Skeletal muscle tissue (tissue), 4 donors: Measurements from ENCODE around the gene COL15A1. TPM values are rescaled to one million over a fixed set of nuclear protein-coding genes. Genes with fewer than 3 reads are reported as not detected.
"Not testable (repeated sequence)": the region's sequence is repeated elsewhere in the genome, so short reads cannot be mapped to it uniquely, and the experiment has no call there.

Experiments
- H3K27ac ChIP-seq: one replicate; pipeline ENCODE4 v1.7.0; 2013; ENCODE audit warnings: mild to moderate bottlenecking, low read depth, low read length, inconsistent platforms
- H3K27me3 ChIP-seq, 3 donors: one replicate each; pipeline ENCODE4 v1.7.0; 2013; ENCODE audit warnings: low read length in 3 of 3; ENCODE audit not compliant: control insufficient read depth in 3 of 3, insufficient read depth in 3 of 3
- H3K36me3 ChIP-seq, 3 donors: one replicate each; pipeline ENCODE4 v1.7.0; 2013; ENCODE audit warnings: low read length in 3 of 3; ENCODE audit not compliant: control insufficient read depth in 3 of 3, insufficient read depth in 3 of 3
- H3K4me1 ChIP-seq, 3 donors: one replicate each; pipeline ENCODE4 v1.7.0; 2013; ENCODE audit warnings: low read length in 3 of 3, mild to moderate bottlenecking in 3 of 3; ENCODE audit not compliant: control insufficient read depth in 3 of 3, insufficient read depth in 3 of 3
- H3K4me3 ChIP-seq, 3 donors: one replicate each; pipeline ENCODE4 v1.7.0; 2013; ENCODE audit warnings: low read length in 3 of 3
- H3K9ac ChIP-seq, 3 donors: one replicate each; pipeline ENCODE4 v1.7.0; 2013; ENCODE audit warnings: low read length in 3 of 3, mild to moderate bottlenecking in 3 of 3, moderate library complexity in 2 of 3, low read depth in 1 of 3
- H3K9me3 ChIP-seq, 3 donors: one replicate each; pipeline ENCODE4 v1.7.0; 2013; ENCODE audit warnings: low read length in 3 of 3; ENCODE audit not compliant: control insufficient read depth in 3 of 3
- total RNA-seq: library from RNA; depleted of rRNA; stranded (reverse); fragments of >200 nt; gene quantifications from one replicate; pipeline ENCODE4 v1.2.3, GENCODE V29; 2014
- donor health status: Osteomylitis.

The COL15A1 gene
- total RNA-seq, 1 donor from 2014 or later: 178 TPM

DNA sequence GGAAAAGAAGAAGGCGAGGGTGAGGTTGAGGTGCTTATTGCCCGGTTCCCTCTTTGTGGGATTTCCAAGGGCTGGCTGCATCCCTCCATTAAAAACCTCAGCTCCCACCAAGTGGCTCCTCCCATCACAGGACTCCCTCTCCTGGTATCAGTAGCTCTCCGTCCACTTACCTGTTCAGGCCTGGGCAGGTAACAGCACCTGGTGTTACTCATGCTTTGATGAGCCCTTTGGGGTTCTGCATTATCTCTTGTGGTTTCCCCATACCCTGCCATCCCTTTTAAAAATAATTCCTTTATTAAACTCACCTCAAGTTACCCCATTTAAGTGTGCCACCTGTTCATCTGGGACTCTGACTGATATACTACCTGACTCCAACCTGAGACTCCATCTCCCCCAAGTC lies 143.8 kb downstream of the COL15A1 start:
- Histone ChIP-seq H3K27me3 (no peaks in the 10 kb centered on the region), H3K4me3 (no peak overlapping the region), H3K4me1 (peaks cover 3 to 5% (median 4%) of the 10 kb centered on the region in 3 donors), H3K27ac (no peak overlapping the region), H3K9me3 (no peaks in the 10 kb centered on the region), H3K36me3 (no peaks in the 10 kb centered on the region), H3K9ac (no peak overlapping the region)

DNA sequence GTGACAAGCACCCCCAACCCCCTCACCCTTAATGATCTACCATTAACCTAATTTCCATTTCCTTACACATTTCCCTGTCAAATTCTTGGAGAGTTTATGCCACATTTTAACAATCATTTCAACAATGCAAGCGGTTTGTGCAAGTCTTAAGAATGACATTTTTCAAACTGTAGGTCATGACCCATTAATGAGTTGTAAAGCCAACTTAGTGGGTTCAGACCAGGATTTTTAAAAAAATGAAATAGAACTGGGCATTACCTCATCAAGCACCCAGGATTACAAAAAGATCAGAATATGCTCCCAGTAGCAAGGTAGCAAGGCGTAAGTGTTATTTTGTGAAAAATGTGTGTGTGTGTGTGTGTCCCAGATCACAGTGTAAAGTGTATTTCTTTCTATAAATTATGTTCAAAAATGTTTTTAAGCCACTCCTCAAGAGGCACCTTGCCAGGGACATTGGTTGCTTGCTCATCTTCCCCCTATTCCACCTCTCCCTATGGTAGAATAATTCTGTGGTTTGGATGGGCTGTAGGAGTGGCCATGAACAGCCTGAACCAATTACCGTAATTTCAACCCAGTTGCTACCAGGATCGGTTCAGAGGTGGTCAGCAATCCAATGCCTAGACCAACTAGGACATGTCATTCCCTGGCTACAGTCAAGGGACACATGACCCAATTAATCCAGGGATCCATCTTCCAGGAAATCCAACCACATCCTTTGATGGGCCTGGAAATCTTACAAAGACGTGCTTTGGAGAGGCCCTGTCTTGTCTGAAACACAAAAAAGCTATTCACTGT lies 146.8 kb downstream of the COL15A1 start:
- Histone ChIP-seq H3K27me3 (no peaks in the 10 kb centered on the region), H3K4me1 (peaks cover 2 to 5% (median 3%) of the 10 kb centered on the region in 3 donors), H3K9ac (no peak overlapping the region), H3K4me3 (no peak overlapping the region), H3K9me3 (no peaks in the 10 kb centered on the region), H3K36me3 (no peaks in the 10 kb centered on the region), H3K27ac (no peak overlapping the region)

GRCh38 chr9:99092643-99093491 lies 149.2 kb downstream of the COL15A1 start:
- no peaks in the 10 kb centered on the region for H3K27me3 ChIP-seq
- no peak overlapping the region for H3K27ac ChIP-seq
- no peaks in the 10 kb centered on the region for H3K36me3 ChIP-seq
- no peak overlapping the region for H3K4me3 ChIP-seq
- no peak overlapping the region for H3K9ac ChIP-seq
- H3K9me3 ChIP-seq: no peaks in the 10 kb centered on the region
- no peaks in the 10 kb centered on the region for H3K4me1 ChIP-seq

GRCh38 chr9:99093492-99093791 lies 149.7 kb downstream of the COL15A1 start:
- H3K9ac ChIP-seq: no peak overlapping the region
- H3K4me3 ChIP-seq: no peak overlapping the region
- H3K4me1 ChIP-seq: no peaks in the 10 kb centered on the region
- no peaks in the 10 kb centered on the region for H3K36me3 ChIP-seq
- no peak overlapping the region for H3K27ac ChIP-seq
- no peaks in the 10 kb centered on the region for H3K9me3 ChIP-seq
- H3K27me3 ChIP-seq: no peaks in the 10 kb centered on the region

GRCh38 chr9:99095565-99095964 lies 151.9 kb downstream of the COL15A1 start:
- Histone ChIP-seq H3K27me3 (no peaks in the 10 kb centered on the region), H3K4me3 (no peak overlapping the region)

GRCh38 chr9:99096409-99096808 lies 152.7 kb downstream of the COL15A1 start:
- Histone ChIP-seq H3K9ac (no peak overlapping the region), H3K4me1 (no peaks in the 10 kb centered on the region), H3K9me3 (peaks cover 0 to 3% (median 0%) of the 10 kb centered on the region in 3 donors), H3K36me3 (no peaks in the 10 kb centered on the region), H3K4me3 (no peak overlapping the region), H3K27ac (no peak overlapping the region), H3K27me3 (no peaks in the 10 kb centered on the region)

More at GRCh38 chr9:99095565-99095964, 151.9 kb downstream of the COL15A1 start:
- Histone ChIP-seq H3K27ac (no peak overlapping the region), H3K36me3 (no peaks in the 10 kb centered on the region), H3K9ac (no peak overlapping the region), H3K4me1 (no peaks in the 10 kb centered on the region), H3K9me3 (peaks cover 0 to 3% (median 0%) of the 10 kb centered on the region in 3 donors)

- H3K36me3 ChIP-seq, H3K9ac ChIP-seq, H3K4me3 ChIP-seq, H3K27ac ChIP-seq, H3K27me3 ChIP-seq, H3K9me3 ChIP-seq: not testable (repeated sequence)
- peaks cover 10 to 13% (median 10%) of the 10 kb centered on the region in 3 donors for H3K4me1 ChIP-seq
These were observed 156.3 kb downstream of the COL15A1 start for GRCh38 chr9:99099806-99100585.

GRCh38 chr9:99101271-99101670 lies 157.6 kb downstream of the COL15A1 start:
- Histone ChIP-seq H3K4me1 (peaks cover 11 to 13% (median 13%) of the 10 kb centered on the region in 3 donors), H3K27ac (no peak overlapping the region), H3K9me3 (peaks cover 0 to 3% (median 0%) of the 10 kb centered on the region in 3 donors), H3K9ac (no peak overlapping the region), H3K36me3 (no peaks in the 10 kb centered on the region), H3K4me3 (no peak overlapping the region), H3K27me3 (no peaks in the 10 kb centered on the region)

- H3K27me3 ChIP-seq: no peaks in the 10 kb centered on the region
- H3K4me1 ChIP-seq: peaks cover 14 to 18% (median 15%) of the 10 kb centered on the region in 3 donors
- H3K27ac ChIP-seq: no peak overlapping the region
- H3K36me3 ChIP-seq: no peaks in the 10 kb centered on the region
- peaks cover 0 to 3% (median 0%) of the 10 kb centered on the region in 3 donors for H3K9me3 ChIP-seq
- no peak overlapping the region for H3K9ac ChIP-seq
- no peak overlapping the region for H3K4me3 ChIP-seq
These were observed 158.1 kb downstream of the COL15A1 start for GRCh38 chr9:99101812-99102211.
